GM12892 (cell line): ENCODE results near the gene KLK5.

Experiments used
- POLR2A ChIP-seq: IDR thresholded peaks from 2 replicates; pipeline ENCODE4 v1.6.1; 2011; ENCODE audit warnings: low read depth, low read length, control low read depth
- POLR2AphosphoS5 ChIP-seq: IDR thresholded peaks from 2 replicates; pipeline ENCODE4 v1.6.1; 2011; ENCODE audit warnings: low read depth, low read length, control low read depth
- TAF1 ChIP-seq: IDR thresholded peaks from 2 replicates; pipeline ENCODE4 v1.6.1; 2011; ENCODE audit warnings: low read depth, mild to moderate bottlenecking, control low read depth, low read length, borderline replicate concordance

- no peak for TF ChIP-seq POLR2AphosphoS5
- TF ChIP-seq POLR2A, result no peak
- no peak for TF ChIP-seq TAF1
Measured at GRCh38 chr19:50899569-50899968, 53.3 kb downstream of the KLK5 start.
